HepG2 (cell line): ENCODE data around the gene KCTD5. TPM values are rescaled to one million over a fixed set of nuclear protein-coding genes. Genes with fewer than 3 reads are reported as not detected.
A peak's percentile ranks its signal among the peaks of the same experiment; 100 is the strongest.

Source experiments
- ATAC-seq: fragments of 200-7000 bp; cut with Tn5 transposase; 3 replicates; pipeline ENCODE4 v1.9.1; 2020; ENCODE audit warnings: mild to moderate bottlenecking, moderate library complexity
- BruUV-seq: library from RNA; stranded (reverse); fragments of 400-500 nt; replicated peaks from 2 replicates; lab custom pipeline; 2021; lab: Mats Ljungman, UMichigan
- CTCF ChIA-PET: fragments of 300-600 bp; formaldehyde crosslinking; extraction: SDS; loops from one replicate; lab custom pipeline; 2021; ENCODE audit warnings: low total read pairs, inconsistent platforms, low intra/inter-chr PET ratio; lab: Yijun Ruan, JAX
- POLR2A ChIA-PET: fragments of 350-600 bp; sonication (Branson Sonifier 250); formaldehyde crosslinking; loops from one replicate; lab custom pipeline; 2020; ENCODE audit warnings: antibody characterized with exemption, inconsistent platforms; lab: Yijun Ruan, JAX
- DNase-seq: peaks from one replicate; pipeline ENCODE4 v3.0.0-alpha.2; 2015; ENCODE audit warnings: low spot score
- FAIRE-seq: peaks from 3 replicates; lab custom pipeline; 2011; peaks lifted over from hg19 to GRCh38; lab: Jason Lieb, UNC
- H2AFZ ChIP-seq: one replicate; pipeline ENCODE4 v1.6.1; 2011; ENCODE audit warnings: low read length, inconsistent platforms
- H3K27ac ChIP-seq: fragments of 300-600 bp; 3 replicates; pipeline ENCODE4 v1.8.0; 2011; ENCODE audit warnings: mixed run types, mild to moderate bottlenecking, mixed read lengths, low read length, inconsistent platforms; ENCODE audit not compliant: insufficient read depth; ENCODE audit errors: extremely low read length
- H3K27me3 ChIP-seq, 2 experiments: fragments of 200-600 bp in 1 of 2; 2 replicates in 1 of 2; 3 replicates in 1 of 2; pipeline versions ENCODE4 v1.6.0 to v1.8.0; 2011; ENCODE audit warnings: low read length in 2 of 2, mild to moderate bottlenecking in 2 of 2, moderate library complexity in 2 of 2, inconsistent platforms in 1 of 2; ENCODE audit not compliant: insufficient read depth in 2 of 2, control insufficient read depth in 1 of 2
- H3K36me3 ChIP-seq, 2 experiments: fragments of 200-600 bp in 1 of 2; replicated peaks in 1 of 2; 2 replicates in 1 of 2; 3 replicates in 1 of 2; pipeline versions ENCODE4 v1.5.1 to v1.8.0; 2011; ENCODE audit warnings: low read length in 2 of 2, inconsistent platforms in 1 of 2; ENCODE audit not compliant: insufficient read depth in 2 of 2, control insufficient read depth in 1 of 2
- H3K4me1 ChIP-seq: 2 replicates; pipeline ENCODE4 v1.5.1; 2012; ENCODE audit warnings: low read length, inconsistent platforms; ENCODE audit not compliant: insufficient read depth
- H3K4me2 ChIP-seq: 2 replicates; pipeline ENCODE4 v1.6.0; 2011; ENCODE audit warnings: low read depth, low read length, inconsistent platforms
- H3K4me3 ChIP-seq, 3 experiments: fragments of 200-600 bp in 1 of 3; sonication (generic), shearing (Covaris generic) in 1 of 3; replicated peaks in 1 of 3; 2 replicates each; pipeline ENCODE4 v1.5.1; 2011 to 2016; ENCODE audit warnings: low read length in 3 of 3, inconsistent platforms in 2 of 3, low read depth in 2 of 3, mild to moderate bottlenecking in 2 of 3, control low read depth in 1 of 3, mixed read lengths in 1 of 3; ENCODE audit not compliant: insufficient read depth in 1 of 3
- H3K79me2 ChIP-seq: one replicate; pipeline ENCODE4 v1.6.1; 2011; ENCODE audit warnings: low read length, inconsistent platforms; ENCODE audit not compliant: insufficient read depth
- H3K9ac ChIP-seq: 2 replicates; pipeline ENCODE4 v1.6.0; 2011; ENCODE audit warnings: mild to moderate bottlenecking, low read depth, low read length, inconsistent platforms; ENCODE audit not compliant: insufficient read depth
- H3K9me3 ChIP-seq: 2 replicates; pipeline ENCODE4 v1.5.1; 2012; ENCODE audit warnings: mild to moderate bottlenecking, low read length
- H4K20me1 ChIP-seq: 2 replicates; pipeline ENCODE4 v1.6.0; 2011; ENCODE audit warnings: inconsistent platforms, mild to moderate bottlenecking, low read length, moderate library complexity; ENCODE audit not compliant: insufficient read depth
- ELF4 ChIP-seq: sonication (generic); formaldehyde crosslinking; IDR thresholded peaks from 2 replicates; pipeline ENCODE4 v1.5.0; 2020; ENCODE audit warnings: missing genetic modification reagents, mild to moderate bottlenecking, moderate library complexity, borderline replicate concordance
- GFI1 ChIP-seq: sonication (generic); formaldehyde crosslinking; IDR thresholded peaks from 2 replicates; pipeline ENCODE4 v1.5.0; 2020; ENCODE audit warnings: missing genetic modification reagents, mild to moderate bottlenecking, borderline replicate concordance
- HES4 ChIP-seq: sonication (generic); formaldehyde crosslinking; IDR thresholded peaks from 2 replicates; pipeline ENCODE4 v1.9.0; 2021; ENCODE audit warnings: mild to moderate bottlenecking, missing genetic modification reagents, borderline replicate concordance
- HNRNPUL1 ChIP-seq: fragments of 200-400 bp; formaldehyde crosslinking; IDR thresholded peaks from 2 replicates; pipeline ENCODE4 v1.6.1; 2017; ENCODE audit warnings: low read depth, mild to moderate bottlenecking, low read length, moderate library complexity
- IRX3 ChIP-seq: sonication (generic); formaldehyde crosslinking; IDR thresholded peaks from 2 replicates; pipeline ENCODE4 v1.8.1; 2023; ENCODE audit warnings: mild to moderate bottlenecking, low read depth, missing genetic modification reagents, borderline replicate concordance
- KDM6A ChIP-seq: IDR thresholded peaks from 2 replicates; pipeline ENCODE4 v1.6.1; 2016; ENCODE audit warnings: low read depth
- KLF9 ChIP-seq: IDR thresholded peaks from 2 replicates; pipeline ENCODE4 v1.6.1; 2016; ENCODE audit warnings: low read depth
- MED13 ChIP-seq: sonication (generic); formaldehyde crosslinking; IDR thresholded peaks from 2 replicates; pipeline ENCODE4 v1.5.0; 2020; ENCODE audit warnings: missing genetic modification reagents
- PRMT3 ChIP-seq: sonication (generic); formaldehyde crosslinking; IDR thresholded peaks from 2 replicates; pipeline ENCODE4 v1.8.1; 2022; ENCODE audit warnings: low read depth, mild to moderate bottlenecking, moderate library complexity, missing genetic modification reagents, borderline replicate concordance
- SALL2 ChIP-seq: sonication (generic); formaldehyde crosslinking; IDR thresholded peaks from 2 replicates; pipeline ENCODE4 v1.8.1; 2023; ENCODE audit warnings: mild to moderate bottlenecking, missing genetic modification reagents, inconsistent platforms
- SAP130 ChIP-seq: IDR thresholded peaks from 2 replicates; pipeline ENCODE4 v1.6.1; 2016; ENCODE audit warnings: low read depth
- SIN3A ChIP-seq: IDR thresholded peaks from 2 replicates; pipeline ENCODE4 v1.6.1; 2011; ENCODE audit warnings: low read depth, mild to moderate bottlenecking, control low read depth, low read length, borderline replicate concordance
- TOE1 ChIP-seq: sonication (generic); formaldehyde crosslinking; IDR thresholded peaks from 2 replicates; pipeline ENCODE4 v1.4.0; 2020; ENCODE audit warnings: mild to moderate bottlenecking, missing genetic modification reagents
- ZNF331 ChIP-seq: sonication (generic); formaldehyde crosslinking; IDR thresholded peaks from 2 replicates; pipeline ENCODE4 v1.4.0; 2020; ENCODE audit warnings: missing genetic modification reagents
- ZNF354B ChIP-seq: sonication (generic); formaldehyde crosslinking; IDR thresholded peaks from 2 replicates; pipeline ENCODE4 v1.8.0; 2022; ENCODE audit warnings: mild to moderate bottlenecking, missing genetic modification reagents
- ZSCAN25 ChIP-seq: sonication (generic); formaldehyde crosslinking; IDR thresholded peaks from 2 replicates; pipeline ENCODE4 v1.8.0; 2022; ENCODE audit warnings: mild to moderate bottlenecking, missing genetic modification reagents
- ZSCAN30 ChIP-seq: sonication (generic); formaldehyde crosslinking; IDR thresholded peaks from 2 replicates; pipeline ENCODE4 v1.5.0; 2020; ENCODE audit warnings: mild to moderate bottlenecking, missing genetic modification reagents
- ZZZ3 ChIP-seq: sonication (generic); formaldehyde crosslinking; IDR thresholded peaks from 2 replicates; pipeline ENCODE4 v1.4.0; 2020; ENCODE audit warnings: missing genetic modification reagents, mild to moderate bottlenecking, borderline replicate concordance
- WGBS: methylation state at CpG from one replicate; pipeline ENCODE4 v1.1.6; 2017; ENCODE audit warnings: low lambda C conversion rate; 5-methylcytosine and 5-hydroxymethylcytosine counted together
- in situ Hi-C: cut with HindIII; loops from 2 replicates; pipeline ENCODE4 v1.10.0; 2017; ENCODE audit warnings: low pct_unique_long_range_greater_than_20kb; ENCODE audit not compliant: extremely low pct_ligation_motif_present
- intact Hi-C: fragments of 100-400 bp; cut with micrococcal nuclease; formaldehyde crosslinking; loops from one replicate; pipeline ENCODE4 v1.10.0; 2022; ENCODE audit not compliant: unreplicated experiment
- polyA plus RNA-seq, 8 experiments: library from polyadenylated mRNA; depleted of rRNA in 3 of 8; stranded (reverse) in 7 of 8; unstranded in 1 of 8; fragments of >200 nt; fragmentation: Illumina TruSeq in 4 of 8; extraction: Trizol in 4 of 8; gene quantifications; 2 replicates each; pipeline versions ENCODE4 v1.2.1 to v1.2.3, GENCODE V29; 2011 to 2016; ENCODE audit warnings: low read depth in 4 of 8, missing spikeins in 1 of 8, mixed read lengths in 1 of 8; ENCODE audit not compliant: insufficient read depth in 1 of 8
- total RNA-seq, 5 experiments: library from RNA; depleted of rRNA; stranded (reverse); fragments of >200 nt; fragmentation: Illumina TruSeq; extraction: Trizol; gene quantifications; 2 replicates each; pipeline ENCODE4 v1.2.3, GENCODE V29; 2016; ENCODE audit warnings: low read depth in 1 of 5
- TF ChIP-seq, protein P1 (sequence below): IDR thresholded peaks from 2 replicates; pipeline ENCODE4 v1.6.1; 2018; ENCODE audit warnings: missing genetic modification reagents
- TF ChIP-seq, protein P2 (sequence below): sonication (generic); formaldehyde crosslinking; IDR thresholded peaks from 2 replicates; pipeline ENCODE4 v1.4.0; 2020; ENCODE audit warnings: missing genetic modification reagents
- TF ChIP-seq, protein P3 (sequence below): sonication (generic); formaldehyde crosslinking; IDR thresholded peaks from 2 replicates; pipeline ENCODE4 v1.4.0; 2020; ENCODE audit warnings: missing genetic modification reagents
- TF ChIP-seq, protein P4 (sequence below): IDR thresholded peaks from 2 replicates; pipeline ENCODE4 v1.6.1; 2016; ENCODE audit warnings: mild to moderate bottlenecking, missing biosample characterization, missing genetic modification reagents

KCTD5 gene
- total and polyA plus RNA-seq, 2 of the 13 experiments (the other 11 are each of a cell fraction or from before 2014, with no cell fraction given): 25.4 to 29.8 TPM

DNA sequence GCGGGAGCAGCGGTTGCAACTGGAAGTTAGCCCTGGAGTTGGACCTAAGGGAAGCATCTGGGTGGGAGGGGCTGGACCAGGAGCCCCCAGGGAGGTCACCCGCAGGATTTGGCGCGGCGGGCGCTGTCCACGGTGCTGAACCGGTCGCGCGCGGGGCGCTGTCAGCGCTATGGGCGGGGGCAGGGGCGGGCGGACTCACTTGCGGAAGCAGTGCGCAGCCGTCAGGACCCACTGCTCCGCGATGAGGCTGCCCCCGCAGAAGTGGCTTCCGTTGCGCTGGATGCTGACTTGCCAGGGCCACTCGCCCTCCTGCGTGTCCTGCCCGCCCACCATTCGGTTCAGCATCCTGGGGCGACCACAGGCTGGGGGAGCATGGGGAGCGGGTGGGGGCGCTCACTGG lies 33.2 kb downstream of the KCTD5 start:
- ChIA-PET CTCF (no interaction called here), POLR2A (no interaction called here)
- H3K36me3 ChIP-seq: no peaks in the 10 kb centered on the region
- H3K4me3 ChIP-seq: no peak overlapping the region
- FAIRE-seq (no peak), DNase-seq (no peak), ATAC-seq (no peak)
- no TSS peak for BruUV-seq
- intact Hi-C loops (no loop called here), in situ Hi-C loops (no loop called here)
- H3K4me2 ChIP-seq: no peak overlapping the region
- 43% methylated on average over 7 of the region's 33 CpGs for WGBS
- H4K20me1 ChIP-seq: no peaks in the 10 kb centered on the region
- no peak overlapping the region for H3K9ac ChIP-seq
- H3K27ac ChIP-seq: no peak overlapping the region
- no peak overlapping the region for H2AFZ ChIP-seq
- peaks cover 18% of the 10 kb centered on the region for H3K4me1 ChIP-seq
- H3K9me3 ChIP-seq: no peaks in the 10 kb centered on the region
- no peaks in the 10 kb centered on the region for H3K79me2 ChIP-seq
- peaks cover 7 to 36% of the 10 kb centered on the region in 2 experiments for H3K27me3 ChIP-seq
- TF ChIP-seq IRX3 (no peak), ZNF331 (CRISPR knock-in tag) (0 out of 2 replicates have a peak, but pooled peaks have one; percentile 22), PRMT3 (no peak), MED13 (no peak), HES4 (CRISPR knock-in tag) (no peak), ZSCAN25 (no peak), KLF9 (CRISPR knock-in tag) (no peak), ZSCAN30 (CRISPR knock-in tag) (no peak), ZNF354B (CRISPR knock-in tag) (no peak), ELF4 (CRISPR knock-in tag) (no peak), SAP130 (peak; percentile 33; the same call in 1 of the 2 replicates), TOE1 (CRISPR knock-in tag) (no peak), HNRNPUL1 (no peak), SALL2 (CRISPR knock-in tag) (no peak), GFI1 (CRISPR knock-in tag) (no peak), ZZZ3 (CRISPR knock-in tag) (no peak), SIN3A (0 out of 2 replicates have a peak, but pooled peaks have one; percentile 39), KDM6A (CRISPR knock-in tag) (no peak)
- TF ChIP-seq, protein P1, sequence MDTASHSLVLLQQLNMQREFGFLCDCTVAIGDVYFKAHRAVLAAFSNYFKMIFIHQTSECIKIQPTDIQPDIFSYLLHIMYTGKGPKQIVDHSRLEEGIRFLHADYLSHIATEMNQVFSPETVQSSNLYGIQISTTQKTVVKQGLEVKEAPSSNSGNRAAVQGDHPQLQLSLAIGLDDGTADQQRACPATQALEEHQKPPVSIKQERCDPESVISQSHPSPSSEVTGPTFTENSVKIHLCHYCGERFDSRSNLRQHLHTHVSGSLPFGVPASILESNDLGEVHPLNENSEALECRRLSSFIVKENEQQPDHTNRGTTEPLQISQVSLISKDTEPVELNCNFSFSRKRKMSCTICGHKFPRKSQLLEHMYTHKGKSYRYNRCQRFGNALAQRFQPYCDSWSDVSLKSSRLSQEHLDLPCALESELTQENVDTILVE: no peak
- TF ChIP-seq, protein P2, sequence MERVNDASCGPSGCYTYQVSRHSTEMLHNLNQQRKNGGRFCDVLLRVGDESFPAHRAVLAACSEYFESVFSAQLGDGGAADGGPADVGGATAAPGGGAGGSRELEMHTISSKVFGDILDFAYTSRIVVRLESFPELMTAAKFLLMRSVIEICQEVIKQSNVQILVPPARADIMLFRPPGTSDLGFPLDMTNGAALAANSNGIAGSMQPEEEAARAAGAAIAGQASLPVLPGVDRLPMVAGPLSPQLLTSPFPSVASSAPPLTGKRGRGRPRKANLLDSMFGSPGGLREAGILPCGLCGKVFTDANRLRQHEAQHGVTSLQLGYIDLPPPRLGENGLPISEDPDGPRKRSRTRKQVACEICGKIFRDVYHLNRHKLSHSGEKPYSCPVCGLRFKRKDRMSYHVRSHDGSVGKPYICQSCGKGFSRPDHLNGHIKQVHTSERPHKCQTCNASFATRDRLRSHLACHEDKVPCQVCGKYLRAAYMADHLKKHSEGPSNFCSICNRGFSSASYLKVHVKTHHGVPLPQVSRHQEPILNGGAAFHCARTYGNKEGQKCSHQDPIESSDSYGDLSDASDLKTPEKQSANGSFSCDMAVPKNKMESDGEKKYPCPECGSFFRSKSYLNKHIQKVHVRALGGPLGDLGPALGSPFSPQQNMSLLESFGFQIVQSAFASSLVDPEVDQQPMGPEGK: peak; percentile 74
- TF ChIP-seq, protein P3, sequence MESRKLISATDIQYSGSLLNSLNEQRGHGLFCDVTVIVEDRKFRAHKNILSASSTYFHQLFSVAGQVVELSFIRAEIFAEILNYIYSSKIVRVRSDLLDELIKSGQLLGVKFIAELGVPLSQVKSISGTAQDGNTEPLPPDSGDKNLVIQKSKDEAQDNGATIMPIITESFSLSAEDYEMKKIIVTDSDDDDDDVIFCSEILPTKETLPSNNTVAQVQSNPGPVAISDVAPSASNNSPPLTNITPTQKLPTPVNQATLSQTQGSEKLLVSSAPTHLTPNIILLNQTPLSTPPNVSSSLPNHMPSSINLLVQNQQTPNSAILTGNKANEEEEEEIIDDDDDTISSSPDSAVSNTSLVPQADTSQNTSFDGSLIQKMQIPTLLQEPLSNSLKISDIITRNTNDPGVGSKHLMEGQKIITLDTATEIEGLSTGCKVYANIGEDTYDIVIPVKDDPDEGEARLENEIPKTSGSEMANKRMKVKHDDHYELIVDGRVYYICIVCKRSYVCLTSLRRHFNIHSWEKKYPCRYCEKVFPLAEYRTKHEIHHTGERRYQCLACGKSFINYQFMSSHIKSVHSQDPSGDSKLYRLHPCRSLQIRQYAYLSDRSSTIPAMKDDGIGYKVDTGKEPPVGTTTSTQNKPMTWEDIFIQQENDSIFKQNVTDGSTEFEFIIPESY (CRISPR knock-in tag): peak; percentile 33; the same call in 1 of the 2 replicates
- TF ChIP-seq, protein P4, sequence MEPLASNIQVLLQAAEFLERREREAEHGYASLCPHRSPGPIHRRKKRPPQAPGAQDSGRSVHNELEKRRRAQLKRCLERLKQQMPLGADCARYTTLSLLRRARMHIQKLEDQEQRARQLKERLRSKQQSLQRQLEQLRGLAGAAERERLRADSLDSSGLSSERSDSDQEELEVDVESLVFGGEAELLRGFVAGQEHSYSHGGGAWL (CRISPR knock-in tag): 0 out of 2 replicates have a peak, but pooled peaks have one; percentile 35
